Epithelial cell of proximal tubule (primary cell): ENCODE measurements around the gene SPTBN2. TPM values are rescaled to one million over a fixed set of nuclear protein-coding genes. Genes with fewer than 3 reads are reported as not detected.
A peak's percentile ranks its signal among the peaks of the same experiment; 100 is the strongest.

Experiments
- DNase-seq: peaks from one replicate; pipeline ENCODE4 v3.0.0-alpha.2; 2011; ENCODE audit warnings: low read depth
- H3K4me3 ChIP-seq: 2 replicates; pipeline ENCODE4 v1.5.1; 2011; ENCODE audit warnings: low read depth, mild to moderate bottlenecking, low read length
- total RNA-seq: library from RNA; depleted of rRNA; stranded (reverse); fragments of >200 nt; gene quantifications from 2 replicates; pipeline ENCODE4 v1.2.3, GENCODE V29; 2015
- TF ChIP-seq, protein P1 (sequence below): conservative IDR thresholded peaks from 2 replicates; pipeline ENCODE4 v1.5.1; 2012; ENCODE audit warnings: low read depth, mild to moderate bottlenecking, low read length

Gene SPTBN2
- total RNA-seq, 1 donor from 2014 or later: 63.9 TPM

DNA sequence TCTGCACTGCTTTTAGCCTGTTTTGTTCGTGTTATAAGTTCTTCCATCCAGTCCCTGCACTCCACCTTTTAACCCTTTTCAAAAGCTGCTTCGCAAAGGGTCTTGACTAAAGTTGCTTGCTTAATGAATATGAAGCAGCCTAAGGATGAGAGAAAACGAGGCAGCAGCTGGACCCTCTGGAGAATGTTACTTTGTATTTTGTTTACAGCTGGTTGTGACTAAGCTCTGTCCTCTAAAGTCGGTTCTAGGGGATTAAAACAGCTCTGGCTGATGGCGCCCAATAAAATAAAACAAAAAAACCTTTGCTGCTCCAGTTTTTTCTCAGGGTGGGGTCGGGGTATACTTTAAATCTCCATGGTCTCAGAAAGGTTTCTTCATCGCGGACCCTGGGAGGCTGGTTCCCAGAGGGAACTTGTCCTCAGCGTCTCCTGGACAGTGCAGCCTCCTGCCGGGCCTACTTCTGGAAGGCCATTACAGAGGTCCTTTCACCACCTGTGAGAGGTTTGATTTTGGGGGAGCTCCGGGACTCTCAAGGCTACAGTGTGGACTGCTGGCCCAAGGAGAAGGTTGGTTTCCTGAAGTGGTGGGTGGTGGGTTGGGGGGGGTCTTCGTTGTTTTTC lies 91.3 kb downstream of the SPTBN2 start:
- H3K4me3 ChIP-seq: peak overlapping the region; percentile 83
- TF ChIP-seq, protein P1, sequence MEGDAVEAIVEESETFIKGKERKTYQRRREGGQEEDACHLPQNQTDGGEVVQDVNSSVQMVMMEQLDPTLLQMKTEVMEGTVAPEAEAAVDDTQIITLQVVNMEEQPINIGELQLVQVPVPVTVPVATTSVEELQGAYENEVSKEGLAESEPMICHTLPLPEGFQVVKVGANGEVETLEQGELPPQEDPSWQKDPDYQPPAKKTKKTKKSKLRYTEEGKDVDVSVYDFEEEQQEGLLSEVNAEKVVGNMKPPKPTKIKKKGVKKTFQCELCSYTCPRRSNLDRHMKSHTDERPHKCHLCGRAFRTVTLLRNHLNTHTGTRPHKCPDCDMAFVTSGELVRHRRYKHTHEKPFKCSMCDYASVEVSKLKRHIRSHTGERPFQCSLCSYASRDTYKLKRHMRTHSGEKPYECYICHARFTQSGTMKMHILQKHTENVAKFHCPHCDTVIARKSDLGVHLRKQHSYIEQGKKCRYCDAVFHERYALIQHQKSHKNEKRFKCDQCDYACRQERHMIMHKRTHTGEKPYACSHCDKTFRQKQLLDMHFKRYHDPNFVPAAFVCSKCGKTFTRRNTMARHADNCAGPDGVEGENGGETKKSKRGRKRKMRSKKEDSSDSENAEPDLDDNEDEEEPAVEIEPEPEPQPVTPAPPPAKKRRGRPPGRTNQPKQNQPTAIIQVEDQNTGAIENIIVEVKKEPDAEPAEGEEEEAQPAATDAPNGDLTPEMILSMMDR: no peak
- DNase-seq: no peak

GRCh38 chr11:66636411-66636810 lies 92.6 kb downstream of the SPTBN2 start:
- DNase-seq: no peak
- no peak overlapping the region for H3K4me3 ChIP-seq
- TF ChIP-seq, protein P1: no peak

Other genes with a start within 250 kb of the SPTBN2 start
- 88.8 and 106 TPM in 2 replicates for gene DPP3, start 248.8 kb downstream of the SPTBN2 start, total RNA-seq
- 20.0 and 43.6 TPM in 2 replicates for gene BBS1, start 218.6 kb downstream of the SPTBN2 start, total RNA-seq
- gene ZDHHC24, start 183.2 kb downstream of the SPTBN2 start, total RNA-seq: 15.0 and 17.8 TPM in 2 replicates
- not detected in 2 replicates for gene ACTN3, start 182.3 kb downstream of the SPTBN2 start, total RNA-seq
- 6.7 and 15.2 TPM in 2 replicates for gene CTSF, start 160.6 kb downstream of the SPTBN2 start, total RNA-seq
- gene CCDC87, start 136.2 kb downstream of the SPTBN2 start, total RNA-seq: 0.14 and 0.52 TPM in 2 replicates
- 19.4 and 22.1 TPM in 2 replicates for gene CCS, start 136.0 kb downstream of the SPTBN2 start, total RNA-seq
- gene RBM14, start 112.6 kb downstream of the SPTBN2 start, total RNA-seq: 40.4 and 73.7 TPM in 2 replicates
- gene RBM4, start 90.5 kb downstream of the SPTBN2 start, total RNA-seq: 105 and 133 TPM in 2 replicates
- 4.0 and 17.3 TPM in 2 replicates for gene RBM4B, start 51.3 kb downstream of the SPTBN2 start, total RNA-seq
- 41.7 and 42.9 TPM in 2 replicates for gene RCE1, start 114.2 kb upstream of the SPTBN2 start, total RNA-seq
- 37.9 and 50.5 TPM in 2 replicates for gene LRFN4, start 127.8 kb upstream of the SPTBN2 start, total RNA-seq
- 4.7 and 10.6 TPM in 2 replicates for gene PC, start 229.2 kb upstream of the SPTBN2 start, total RNA-seq
- not detected in 2 replicates for gene C11orf86, start 246.1 kb upstream of the SPTBN2 start, total RNA-seq